ENCODE results near the gene PPP1CB.

DNA sequence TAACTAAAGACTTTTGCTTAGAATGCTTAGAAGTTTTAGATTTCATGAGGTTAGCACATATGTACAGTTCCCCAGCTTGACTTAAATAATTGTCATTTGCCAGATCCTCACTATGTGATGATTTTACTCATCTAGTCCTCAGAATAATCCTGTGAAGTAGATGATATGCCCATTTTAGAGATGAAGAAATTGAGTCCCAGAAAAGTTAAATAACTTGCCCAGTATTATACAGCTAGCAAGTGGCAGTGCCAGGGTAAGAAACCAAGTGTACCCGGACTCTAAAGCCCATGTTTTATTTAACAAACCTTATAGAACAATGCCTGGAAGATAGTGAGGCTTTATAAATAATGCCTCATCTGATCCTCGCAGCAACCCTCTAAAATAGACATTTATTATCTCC lies 87.3 kb downstream of the PPP1CB start:
- TF ChIP-seq, protein P1, sequence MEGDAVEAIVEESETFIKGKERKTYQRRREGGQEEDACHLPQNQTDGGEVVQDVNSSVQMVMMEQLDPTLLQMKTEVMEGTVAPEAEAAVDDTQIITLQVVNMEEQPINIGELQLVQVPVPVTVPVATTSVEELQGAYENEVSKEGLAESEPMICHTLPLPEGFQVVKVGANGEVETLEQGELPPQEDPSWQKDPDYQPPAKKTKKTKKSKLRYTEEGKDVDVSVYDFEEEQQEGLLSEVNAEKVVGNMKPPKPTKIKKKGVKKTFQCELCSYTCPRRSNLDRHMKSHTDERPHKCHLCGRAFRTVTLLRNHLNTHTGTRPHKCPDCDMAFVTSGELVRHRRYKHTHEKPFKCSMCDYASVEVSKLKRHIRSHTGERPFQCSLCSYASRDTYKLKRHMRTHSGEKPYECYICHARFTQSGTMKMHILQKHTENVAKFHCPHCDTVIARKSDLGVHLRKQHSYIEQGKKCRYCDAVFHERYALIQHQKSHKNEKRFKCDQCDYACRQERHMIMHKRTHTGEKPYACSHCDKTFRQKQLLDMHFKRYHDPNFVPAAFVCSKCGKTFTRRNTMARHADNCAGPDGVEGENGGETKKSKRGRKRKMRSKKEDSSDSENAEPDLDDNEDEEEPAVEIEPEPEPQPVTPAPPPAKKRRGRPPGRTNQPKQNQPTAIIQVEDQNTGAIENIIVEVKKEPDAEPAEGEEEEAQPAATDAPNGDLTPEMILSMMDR (IDR thresholded peaks at IDR 0.05; ENCODE audit: low read length): no peak
- no peak for TF ChIP-seq EZH2 (optimal IDR thresholded peaks at IDR 0.05; ENCODE audit: low read depth, low read length)
- TF ChIP-seq EZH2phosphoT487 (IDR thresholded peaks at IDR 0.05; ENCODE audit: low read length): no peak
